Superior temporal gyrus (tissue), 1 donor: ENCODE data around the gene KCNJ6.
"Not testable (repeated sequence)": the region's sequence is repeated elsewhere in the genome, so short reads cannot be mapped to it uniquely, and the experiment has no call there.

Source experiments
- DNase-seq: peaks from one replicate; pipeline ENCODE4 v3.0.0-alpha.2; 2016; ENCODE audit errors: extremely low spot score

KCNJ6 gene, protein sequence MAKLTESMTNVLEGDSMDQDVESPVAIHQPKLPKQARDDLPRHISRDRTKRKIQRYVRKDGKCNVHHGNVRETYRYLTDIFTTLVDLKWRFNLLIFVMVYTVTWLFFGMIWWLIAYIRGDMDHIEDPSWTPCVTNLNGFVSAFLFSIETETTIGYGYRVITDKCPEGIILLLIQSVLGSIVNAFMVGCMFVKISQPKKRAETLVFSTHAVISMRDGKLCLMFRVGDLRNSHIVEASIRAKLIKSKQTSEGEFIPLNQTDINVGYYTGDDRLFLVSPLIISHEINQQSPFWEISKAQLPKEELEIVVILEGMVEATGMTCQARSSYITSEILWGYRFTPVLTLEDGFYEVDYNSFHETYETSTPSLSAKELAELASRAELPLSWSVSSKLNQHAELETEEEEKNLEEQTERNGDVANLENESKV

DNA sequence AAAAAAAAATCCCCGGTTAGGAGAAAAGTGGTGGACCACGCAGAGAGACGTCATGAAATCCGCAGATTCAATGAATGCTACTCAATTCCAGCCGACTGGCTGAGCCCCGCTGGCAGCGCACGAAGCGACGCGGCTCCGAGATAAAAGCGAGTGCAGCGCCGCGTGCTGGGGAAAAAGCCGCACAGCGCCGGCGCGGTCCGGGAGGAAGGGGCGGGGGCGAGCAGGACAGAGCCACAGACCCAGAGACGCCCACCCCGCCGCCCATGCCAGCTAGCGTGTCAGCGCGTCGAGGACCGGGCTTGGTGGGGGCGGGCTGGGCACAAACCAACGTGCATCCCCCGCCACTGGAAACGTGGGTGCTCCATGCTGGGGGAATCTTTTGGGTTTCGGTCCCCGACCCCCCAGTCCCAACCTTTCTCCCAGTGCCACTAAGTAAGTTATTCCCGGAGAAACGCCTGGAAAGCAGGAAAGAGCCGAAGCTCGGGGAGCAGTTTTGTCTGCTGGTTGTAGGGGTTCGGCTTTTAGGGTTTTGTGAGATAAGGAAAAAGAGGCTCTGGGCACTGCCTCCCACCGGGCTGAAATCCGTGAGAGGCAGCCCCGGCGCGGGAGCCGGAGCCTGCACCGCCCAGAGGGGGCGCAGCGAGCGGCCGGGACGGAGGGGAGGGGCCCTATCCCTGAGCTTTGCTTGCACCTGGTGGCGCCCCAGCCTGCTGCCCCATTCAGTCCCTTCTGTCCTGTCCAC, at the start of gene KCNJ6:
Gene KCNJ6 (minus strand): TSS at position 148 of the 742 bp plus-strand sequence. CDS start 75,775 bp downstream, outside the sequence.
- peak; percentile 61 for DNase-seq

DNA sequence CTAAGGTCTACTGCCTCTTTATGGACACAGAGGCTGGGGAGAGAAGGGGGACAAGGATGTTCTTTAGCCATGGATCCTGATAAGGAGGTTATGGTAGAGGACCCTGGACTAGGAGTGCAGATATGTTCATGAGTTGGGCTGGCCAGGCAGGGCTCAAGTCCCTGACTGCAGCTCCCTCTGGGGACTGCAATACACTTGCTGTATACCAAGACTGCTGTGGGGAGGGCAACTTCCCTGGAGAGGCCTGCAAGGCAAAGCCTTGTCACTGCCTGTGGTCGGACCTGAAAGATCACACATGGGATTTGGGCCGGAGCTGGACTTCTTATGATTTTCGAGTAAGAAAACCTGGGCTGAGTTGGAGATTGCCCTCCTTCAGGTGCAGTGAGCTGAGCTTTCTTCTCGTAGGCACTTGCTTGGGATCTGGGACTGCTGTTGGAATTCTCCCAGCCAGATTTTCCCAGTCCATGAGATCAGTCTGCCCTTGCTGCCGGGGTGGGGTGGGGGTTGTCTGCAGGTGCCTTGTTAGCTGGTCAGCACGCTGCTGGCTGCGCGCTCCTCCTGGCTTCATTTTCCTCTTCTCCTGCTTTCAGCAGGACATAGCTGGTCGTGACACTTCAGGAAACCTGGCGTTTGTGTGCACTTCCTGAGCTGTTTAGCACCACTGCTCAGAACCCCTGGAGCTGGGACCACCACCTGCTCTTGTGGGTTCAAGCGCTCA, 49.0 kb upstream of the KCNJ6 start:
- no peak for DNase-seq

DNA sequence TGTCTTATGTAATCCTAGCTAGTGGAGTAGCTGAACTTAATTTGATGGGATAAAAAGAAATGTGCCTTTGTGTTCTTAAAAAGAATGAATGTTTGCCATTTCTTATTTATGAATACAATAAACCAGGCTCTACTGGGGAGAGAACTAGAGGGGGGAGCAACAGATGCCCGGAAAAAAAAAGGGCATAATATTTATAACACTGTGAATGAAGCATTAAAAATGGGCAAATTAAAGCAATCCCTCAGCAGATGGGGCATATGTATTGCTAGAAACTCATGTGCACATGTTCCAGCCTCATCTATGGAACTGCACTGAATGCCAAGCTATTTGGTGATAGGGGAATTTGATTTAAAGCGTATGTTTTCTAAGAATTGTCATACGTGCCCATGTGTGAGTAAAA, 42.3 kb upstream of the KCNJ6 start:
- no peak for DNase-seq

DNA sequence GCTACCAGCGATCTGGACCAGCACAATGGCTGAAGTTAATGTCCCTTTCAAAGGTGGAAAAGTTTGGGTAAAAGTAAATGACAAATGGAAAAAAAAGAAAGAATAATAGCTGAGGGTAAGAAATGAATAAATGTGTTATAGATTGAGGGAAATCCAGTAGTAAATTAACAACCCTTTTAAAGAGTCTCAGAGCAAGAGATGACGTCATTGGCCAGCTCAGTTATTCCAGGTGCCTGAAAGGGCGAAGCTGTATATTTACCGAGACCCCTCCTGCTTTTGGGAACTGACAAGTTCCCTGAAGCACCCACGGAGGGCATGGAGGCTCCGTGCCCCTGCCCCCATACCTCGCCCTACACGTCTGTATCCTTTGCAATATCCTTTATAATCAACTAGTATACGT, 40.5 kb upstream of the KCNJ6 start:
- no peak for DNase-seq

DNA sequence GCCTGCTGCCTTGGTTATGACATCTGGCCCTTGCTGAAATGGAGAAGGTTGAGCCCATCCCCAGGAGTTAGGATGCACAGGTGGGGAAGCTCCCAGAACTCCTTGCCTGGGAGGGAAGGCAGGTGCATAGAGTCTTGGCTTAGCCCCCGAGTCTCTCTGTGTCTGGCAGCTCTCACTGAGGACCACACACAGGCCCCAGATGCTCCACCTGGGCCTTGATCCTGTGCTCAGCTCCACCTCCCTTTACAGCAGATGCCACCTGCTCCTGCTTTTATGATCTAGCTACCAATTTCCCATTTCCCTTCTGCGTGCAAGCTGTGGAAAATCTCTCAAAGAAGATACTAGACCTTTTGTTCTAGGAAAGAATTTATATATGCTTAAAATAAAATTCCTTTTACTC, 28.8 kb upstream of the KCNJ6 start:
- no peak for DNase-seq

DNA sequence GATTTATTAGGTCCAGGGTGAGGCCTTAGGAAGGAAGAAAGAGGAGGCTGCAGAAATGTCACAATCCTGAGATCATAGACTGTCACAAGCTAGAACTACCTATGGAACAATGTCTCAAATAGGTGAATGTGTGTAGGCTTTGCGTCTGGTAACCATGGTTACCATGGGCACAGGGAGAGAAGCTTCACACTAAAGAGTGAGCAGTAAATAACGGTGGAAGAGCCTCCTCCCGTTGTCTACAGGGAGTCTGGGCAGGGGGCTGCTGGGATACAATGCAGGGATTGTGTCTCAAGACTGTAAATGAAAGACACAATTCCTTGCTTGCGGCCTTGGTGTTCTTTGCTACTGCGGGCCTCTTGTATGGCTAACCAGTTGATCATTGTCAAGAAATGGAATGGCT, 28.2 kb upstream of the KCNJ6 start:
- no peak for DNase-seq

DNA sequence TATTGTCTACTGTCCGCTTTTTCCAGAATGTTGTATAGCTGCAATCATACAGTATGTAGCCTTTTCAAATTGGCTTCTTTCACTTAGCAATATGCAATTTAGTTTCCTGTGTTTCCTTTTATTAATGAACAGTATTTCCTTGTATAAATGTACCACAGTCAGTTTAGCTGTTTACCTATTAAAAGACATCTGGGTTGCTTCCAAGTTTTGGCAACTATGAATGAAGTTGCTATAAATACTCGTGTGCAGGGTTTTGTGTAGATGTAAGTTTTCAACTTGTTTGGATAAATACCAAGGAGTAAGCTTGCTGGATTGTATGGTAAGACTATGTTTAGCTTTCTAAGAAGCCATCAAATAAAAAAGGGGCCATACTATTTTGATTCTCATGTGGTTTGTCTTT, 24.4 kb upstream of the KCNJ6 start:
- DNase-seq = no peak

DNA sequence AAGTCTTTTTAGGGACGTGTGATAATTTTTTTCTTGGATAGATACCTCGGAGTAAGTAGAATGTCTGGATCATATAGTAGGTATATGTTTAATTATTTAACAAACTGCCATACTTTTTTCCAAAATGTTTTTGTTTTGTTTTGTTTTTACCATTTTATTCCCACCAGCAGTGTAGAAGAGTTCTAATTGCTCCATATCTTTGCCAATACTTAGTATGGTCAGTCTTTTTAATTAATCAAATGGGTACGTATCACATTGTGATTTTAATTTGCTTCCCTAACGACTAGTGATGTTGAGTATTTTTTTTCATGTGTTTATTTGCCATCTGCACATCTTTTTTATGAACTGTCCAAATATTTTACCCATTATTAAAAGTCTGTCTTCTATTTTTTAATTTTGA, 23.6 kb upstream of the KCNJ6 start:
- DNase-seq = no peak

DNA sequence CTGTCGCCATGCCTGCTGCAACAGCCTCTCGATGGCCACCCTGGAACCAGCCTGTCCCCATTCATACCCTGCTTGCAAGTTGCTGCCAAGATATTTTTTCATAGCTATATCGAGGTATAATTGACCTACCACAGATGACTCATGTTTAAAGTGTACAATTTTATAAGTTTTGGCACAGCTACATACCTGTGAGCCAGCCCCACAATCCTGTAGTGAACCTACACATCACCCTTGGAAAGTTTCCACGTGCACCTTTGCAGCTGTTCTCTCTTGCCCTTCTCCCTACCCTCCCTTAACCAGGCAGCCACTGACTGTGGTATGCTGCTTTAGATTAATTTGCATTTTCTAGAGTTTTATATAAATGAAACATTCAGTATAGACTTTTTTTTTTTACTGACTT, 23.0 kb upstream of the KCNJ6 start:
- DNase-seq = no peak

DNA sequence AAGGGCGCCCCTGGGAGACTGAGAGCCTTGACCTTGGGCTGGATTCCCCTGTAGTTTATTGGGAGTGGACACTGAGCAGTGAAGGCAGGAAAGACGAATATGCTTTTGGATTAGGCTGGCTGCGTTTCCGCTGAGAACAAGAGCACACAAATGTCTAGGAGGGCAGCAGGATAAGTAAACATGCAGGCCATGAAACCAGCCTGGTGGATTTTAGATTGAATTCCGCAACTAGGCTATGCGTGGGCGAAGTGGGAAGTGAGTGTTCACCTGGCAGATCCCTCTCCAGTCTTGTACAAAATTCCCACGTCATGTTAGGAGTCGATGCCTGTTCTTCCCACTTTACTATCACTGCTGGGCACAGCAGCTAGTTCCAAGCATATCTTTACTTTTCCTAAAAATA, 21.4 kb upstream of the KCNJ6 start:
- no peak for DNase-seq

DNA sequence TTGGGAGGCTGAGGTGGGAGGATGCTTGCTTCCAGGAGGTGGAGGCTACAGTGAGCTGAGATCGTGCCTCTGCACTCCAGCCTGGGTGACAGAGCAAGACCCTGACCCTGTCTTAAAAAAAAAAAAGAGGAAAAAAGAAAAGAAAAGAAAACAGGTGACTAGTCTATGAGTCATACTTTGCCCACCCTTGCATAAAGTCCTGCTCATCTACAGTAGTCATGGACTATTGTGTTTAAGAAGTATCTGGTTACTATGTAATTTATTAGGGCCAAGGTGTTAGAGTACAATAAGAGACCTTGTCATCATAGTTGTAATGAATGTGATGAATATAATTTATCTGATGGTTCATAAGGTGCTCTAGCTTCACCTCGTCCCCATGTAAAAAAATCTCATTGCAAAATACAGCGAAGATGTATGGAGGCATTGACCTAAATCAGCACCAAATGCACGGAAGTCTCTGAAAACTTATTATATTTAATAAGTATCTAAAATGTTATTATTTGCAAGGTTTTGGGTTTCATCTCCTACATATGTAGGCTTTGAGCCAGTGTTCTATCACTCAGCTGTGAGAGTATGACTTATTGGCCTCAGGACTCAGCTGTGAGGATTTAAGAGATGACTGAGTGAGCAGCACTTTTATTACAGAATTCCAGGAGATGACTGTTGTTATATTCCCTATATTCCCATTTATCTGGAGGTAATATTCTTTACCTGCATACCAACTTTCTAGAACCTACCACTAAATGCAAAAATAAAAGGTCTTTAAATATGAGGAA, 19.9 kb upstream of the KCNJ6 start:
- no peak for DNase-seq

DNA sequence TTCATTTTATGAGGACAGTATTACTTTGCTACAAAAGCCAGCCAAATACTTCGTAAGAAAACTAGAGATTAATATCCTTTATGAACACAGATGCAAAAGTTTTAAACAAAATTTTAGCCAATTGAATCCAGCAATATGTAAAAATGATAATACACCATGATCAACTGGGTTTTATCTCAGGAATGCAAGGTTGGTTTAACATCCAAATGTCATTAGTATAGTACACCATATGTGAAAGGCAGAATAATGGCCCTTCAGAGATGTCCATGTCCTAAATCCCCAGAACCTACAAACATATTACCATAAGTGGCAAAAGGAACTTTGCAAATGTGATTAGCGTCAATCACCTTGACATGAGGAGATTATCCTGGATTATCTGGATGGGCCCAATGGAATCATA, 16.7 kb upstream of the KCNJ6 start:
- DNase-seq = no peak

DNA sequence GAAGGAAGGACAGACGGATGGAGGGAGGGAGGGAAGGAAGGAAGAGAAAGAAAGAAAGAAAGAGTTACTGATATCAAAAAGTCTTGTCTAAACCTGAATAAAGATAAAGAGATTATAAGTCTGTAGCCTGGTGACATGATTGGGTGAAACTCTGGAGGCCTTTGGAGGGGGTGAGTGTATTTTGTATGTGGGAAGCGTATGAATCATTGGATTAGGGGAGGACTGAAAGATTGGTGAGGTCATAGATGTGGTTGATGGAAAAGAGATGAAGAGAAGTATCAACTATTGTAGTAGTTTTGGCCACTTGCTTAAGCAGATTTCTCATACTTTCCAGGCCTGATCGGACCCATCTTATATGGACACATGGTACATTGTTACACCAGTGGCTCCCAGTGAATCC, 11.5 kb upstream of the KCNJ6 start:
- no peak for DNase-seq

DNA sequence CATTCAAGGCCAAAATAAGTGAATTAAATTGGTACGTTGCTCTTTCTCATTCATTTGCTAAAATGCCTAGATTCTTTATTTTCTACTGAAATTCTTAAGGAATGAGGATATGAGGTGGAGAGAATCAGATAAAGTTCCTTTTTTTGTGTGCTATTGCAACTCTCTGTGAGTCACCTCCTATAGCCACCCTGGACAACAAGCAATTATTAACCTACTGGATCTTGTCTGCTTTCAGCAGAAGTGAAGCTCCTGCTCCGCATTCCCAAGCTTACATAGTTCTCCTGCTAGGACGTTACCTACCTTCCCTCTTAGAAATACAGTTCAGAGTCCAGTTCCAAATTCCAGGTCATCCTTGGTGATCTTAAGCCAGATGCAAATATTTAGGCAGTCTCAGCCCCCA, 4.8 kb upstream of the KCNJ6 start:
- DNase-seq = no peak

DNA sequence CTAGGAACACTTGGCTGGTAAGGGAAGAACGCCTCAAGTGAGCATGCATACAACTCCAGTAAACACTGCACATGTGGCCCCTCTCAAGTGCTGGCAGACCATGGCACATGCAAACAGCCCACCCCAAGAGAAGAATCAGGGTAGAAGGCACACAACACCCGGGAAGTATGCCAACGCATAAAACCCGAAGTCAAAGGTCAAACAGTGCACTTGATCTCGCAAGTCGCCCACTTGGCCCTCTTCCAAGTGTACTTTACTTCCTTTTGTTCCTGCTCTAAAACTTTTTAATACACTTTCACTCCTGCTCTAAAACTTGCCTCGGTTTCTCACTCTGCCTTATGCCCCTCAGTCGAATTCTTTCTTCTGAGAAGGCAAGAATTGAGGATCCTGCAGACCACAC, 4.0 kb upstream of the KCNJ6 start:
- not testable (repeated sequence) for DNase-seq

DNA sequence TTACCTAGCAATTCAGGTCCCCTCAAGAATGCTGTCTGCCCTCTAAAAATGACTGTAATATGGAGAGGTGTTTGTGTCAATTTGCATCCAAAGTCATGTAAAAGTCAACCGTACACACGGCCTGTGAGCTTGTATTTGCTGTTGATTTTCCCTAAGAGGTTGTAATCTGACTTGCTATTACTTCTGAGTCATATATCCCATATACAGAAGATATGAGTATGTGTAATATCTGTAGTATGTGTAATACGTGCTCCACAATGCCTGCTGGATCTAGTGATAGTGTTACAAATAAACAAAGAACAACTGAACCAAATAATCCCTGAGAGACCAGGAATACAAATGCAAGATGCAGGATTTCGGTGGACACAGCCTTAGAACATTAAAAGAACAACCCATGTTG, 1.4 kb upstream of the KCNJ6 start:
- DNase-seq = no peak

DNA sequence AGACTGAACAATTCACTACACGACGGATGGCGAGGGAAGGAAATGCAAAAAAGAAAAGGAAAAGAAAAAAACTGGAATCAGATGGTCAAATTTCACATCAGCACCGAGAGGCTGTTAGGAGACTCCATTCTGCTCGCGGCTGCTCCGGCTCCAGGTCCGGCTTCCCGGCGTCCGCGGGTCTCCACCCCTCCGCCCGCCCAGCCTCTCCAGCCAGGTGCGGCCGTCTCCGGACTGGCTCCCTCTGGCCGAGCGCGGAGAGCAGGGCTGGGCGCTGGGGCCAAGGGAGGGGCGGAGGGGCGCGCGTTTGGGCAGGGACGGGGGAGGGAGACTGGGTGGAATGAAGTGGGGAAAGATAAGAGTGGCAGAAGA, 332 bp downstream of the KCNJ6 start:
- no peak for DNase-seq

DNA sequence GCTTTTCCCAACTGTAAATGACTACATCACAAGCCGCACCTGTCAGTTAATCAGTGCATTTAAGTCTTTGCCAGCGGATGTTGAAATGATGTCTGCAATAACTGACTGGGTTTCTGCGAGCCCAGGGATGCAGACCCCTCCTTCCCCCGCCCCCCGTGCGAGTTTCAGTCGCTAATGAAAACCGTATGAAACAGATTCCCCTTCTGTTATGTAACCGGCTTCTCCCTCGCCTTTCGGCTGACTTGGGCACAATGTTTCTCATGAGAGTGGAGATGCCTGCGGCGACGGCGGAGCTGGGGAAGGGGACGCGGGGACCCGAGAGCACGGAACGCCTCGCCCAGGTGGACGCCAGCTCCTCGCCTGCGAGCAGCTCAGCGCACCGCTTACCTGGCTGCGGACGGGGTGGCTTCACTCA, 753 bp downstream of the KCNJ6 start:
- DNase-seq = no peak

DNA sequence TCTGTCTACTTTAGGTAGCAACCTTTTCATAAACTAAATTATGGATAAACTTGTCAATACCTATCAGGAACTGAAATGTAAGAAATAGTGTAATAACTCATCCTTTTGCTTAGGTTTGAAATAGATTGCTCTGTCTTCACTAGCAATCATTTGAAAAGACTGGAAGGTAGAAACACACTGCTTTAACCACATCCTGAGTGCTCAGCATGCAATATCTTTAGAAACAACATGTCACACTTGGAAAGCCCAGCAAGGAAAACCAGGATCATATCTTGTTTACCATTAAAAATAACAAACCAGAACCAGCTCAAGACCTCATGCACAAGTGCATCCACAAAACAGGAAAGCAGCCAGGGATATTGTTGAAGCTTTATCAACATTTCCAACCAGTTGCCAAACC, 3.6 kb downstream of the KCNJ6 start:
- no peak for DNase-seq

DNA sequence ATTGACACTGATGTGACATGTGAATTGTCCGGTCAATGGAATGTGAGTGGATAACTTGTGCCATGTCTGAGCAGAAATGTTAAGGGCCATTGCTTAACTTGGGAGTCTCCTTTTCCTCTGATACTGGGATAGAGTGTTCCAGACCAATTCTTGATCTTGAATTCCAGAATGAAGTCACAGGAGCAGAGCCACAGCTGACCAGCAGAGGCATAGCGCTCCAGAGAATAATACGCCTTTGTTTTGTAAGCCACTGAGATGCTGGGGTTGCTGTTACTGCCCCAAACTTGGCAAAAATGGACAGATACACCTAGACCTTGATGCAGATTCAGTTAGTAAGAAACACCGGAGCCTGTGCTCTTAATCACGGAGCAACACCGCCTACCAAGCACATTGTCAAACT, 6.3 kb downstream of the KCNJ6 start:
- DNase-seq = no peak

DNA sequence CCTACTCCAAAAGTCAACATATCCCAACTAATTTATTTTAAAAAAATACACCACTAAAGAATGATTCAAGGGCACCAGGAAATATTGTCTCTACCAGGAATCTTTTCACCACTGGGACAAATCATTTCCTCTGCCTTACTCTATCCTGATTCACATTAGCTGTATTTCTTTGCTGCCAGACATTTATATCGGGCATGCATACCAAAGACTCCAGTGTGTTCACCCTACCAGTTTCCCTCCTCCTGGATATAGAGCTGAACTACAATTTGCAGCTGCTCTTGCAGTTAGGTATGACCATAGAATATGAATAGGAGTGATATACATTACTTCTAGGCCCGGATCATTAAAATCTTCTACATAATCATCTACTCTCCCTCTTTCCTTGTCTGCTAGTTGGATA, 7.6 kb downstream of the KCNJ6 start:
- no peak for DNase-seq

DNA sequence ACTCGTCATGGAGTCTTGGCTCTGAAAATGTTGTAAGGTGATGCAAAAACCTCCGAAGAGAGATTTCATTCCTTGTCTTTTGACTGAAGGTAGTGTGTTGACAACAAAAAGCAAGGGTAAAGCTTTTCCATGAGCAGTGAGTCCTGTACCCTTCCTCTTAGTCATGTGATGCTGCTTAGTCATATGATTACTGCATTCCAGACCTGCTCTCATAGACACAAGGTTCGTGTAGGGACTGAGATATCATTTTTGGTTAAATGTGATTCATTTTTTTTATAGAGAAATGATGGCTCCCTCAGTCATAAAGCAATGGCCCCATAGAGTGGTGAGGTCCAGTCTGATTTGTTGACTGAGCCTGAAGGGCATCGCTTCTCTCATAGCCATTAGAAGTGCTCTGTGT, 9.2 kb downstream of the KCNJ6 start:
- no peak for DNase-seq
